Peyer's patch (tissue), 4 donors: Measurements from ENCODE around the gene RPL3.

ENCODE experiments used
- CTCF ChIP-seq, 6 experiments: fragments of 450-650 bp in 4 of 6; fragments of 200-600 bp in 2 of 6; sonication (generic) in 1 of 6; IDR thresholded peaks; one replicate each; pipeline ENCODE4 v1.5.1; 2017 to 2019; ENCODE audit warnings: antibody characterized with exemption in 6 of 6, mild to moderate bottlenecking in 3 of 6, moderate library complexity in 1 of 6
- POLR2A ChIP-seq, 2 donors: fragments of 450-650 bp; IDR thresholded peaks; one replicate each; pipeline ENCODE4 v1.5.1; 2017; ENCODE audit warnings: antibody characterized with exemption in 2 of 2, mild to moderate bottlenecking in 2 of 2, moderate library complexity in 2 of 2

GRCh38 chr22:39336411-39336810 is 17.0 kb upstream of the RPL3 start:
- TF ChIP-seq CTCF (IDR thresholded peaks at IDR 0.05) (no peak), POLR2A (IDR thresholded peaks at IDR 0.05) (no peak)
